Suprapubic skin (tissue), 3 donors: ENCODE results near the gene IPPK.

ENCODE experiments used
- CTCF ChIP-seq, 2 donors: fragments of 200-600 bp in 1 of 2; fragments of 450-650 bp in 1 of 2; sonication (generic) in 1 of 2; IDR thresholded peaks; one replicate each; pipeline ENCODE4 v1.5.1; 2016 to 2019; ENCODE audit warnings: antibody characterized with exemption in 2 of 2, mild to moderate bottlenecking in 1 of 2, moderate library complexity in 1 of 2
- EP300 ChIP-seq: sonication (generic); formaldehyde crosslinking; IDR thresholded peaks from one replicate; pipeline ENCODE4 v1.6.1; 2017; ENCODE audit warnings: antibody characterized with exemption
- POLR2A ChIP-seq, 2 donors: fragments of 450-650 bp; IDR thresholded peaks; one replicate each; pipeline ENCODE4 v1.6.1; 2017; ENCODE audit warnings: antibody characterized with exemption in 2 of 2, mild to moderate bottlenecking in 2 of 2, moderate library complexity in 2 of 2

- no peak for TF ChIP-seq POLR2A (IDR thresholded peaks at IDR 0.05)
- TF ChIP-seq CTCF (IDR thresholded peaks at IDR 0.05): no peak
- TF ChIP-seq EP300: no peak
These were observed 31.9 kb downstream of the IPPK start for GRCh38 chr9:92637886-92638620.
